Hepatocyte (in vitro differentiated cells): ENCODE measurements around the gene IP6K1. TPM values are rescaled to one million over a fixed set of nuclear protein-coding genes. Genes with fewer than 3 reads are reported as not detected.
"Not testable (repeated sequence)": the region's sequence is repeated elsewhere in the genome, so short reads cannot be mapped to it uniquely, and the experiment has no call there.

ENCODE experiments used
- DNase-seq: peaks from one replicate; pipeline ENCODE4 v3.0.0-alpha.2; 2016; ENCODE audit warnings: low spot score
- H2AFZ ChIP-seq: fragments of 200-600 bp; sonication (generic); 2 replicates; pipeline ENCODE4 v1.6.0; 2016; ENCODE audit warnings: antibody characterized with exemption, mild to moderate bottlenecking
- H3K27ac ChIP-seq: fragments of 200-600 bp; sonication (generic); 2 replicates; pipeline ENCODE4 v1.5.1; 2016; ENCODE audit warnings: mild to moderate bottlenecking
- H3K27me3 ChIP-seq: fragments of 200-600 bp; sonication (generic); 2 replicates; pipeline ENCODE4 v1.6.1; 2016
- H3K36me3 ChIP-seq: fragments of 200-600 bp; sonication (generic); replicated peaks from 2 replicates; pipeline ENCODE4 v1.5.1; 2016; ENCODE audit warnings: low read depth; ENCODE audit not compliant: insufficient read depth
- H3K4me1 ChIP-seq: fragments of 200-600 bp; sonication (generic); 2 replicates; pipeline ENCODE4 v1.5.1; 2016; ENCODE audit warnings: mild to moderate bottlenecking, moderate library complexity; ENCODE audit not compliant: insufficient read depth
- H3K4me2 ChIP-seq: fragments of 200-600 bp; sonication (generic); 2 replicates; pipeline ENCODE4 v1.6.0; 2016
- H3K4me3 ChIP-seq: fragments of 200-600 bp; sonication (generic); 2 replicates; pipeline ENCODE4 v1.5.1; 2016; ENCODE audit warnings: mild to moderate bottlenecking
- H3K79me2 ChIP-seq: fragments of 200-600 bp; sonication (generic); 2 replicates; pipeline ENCODE4 v1.6.0; 2017; ENCODE audit warnings: mild to moderate bottlenecking
- H3K9me2 ChIP-seq: fragments of 200-600 bp; sonication (generic); replicated peaks from 2 replicates; pipeline ENCODE4 v1.6.0; 2017; ENCODE audit warnings: mild to moderate bottlenecking; ENCODE audit not compliant: insufficient read depth
- H3K9me3 ChIP-seq: fragments of 200-600 bp; sonication (generic); 2 replicates; pipeline ENCODE4 v1.5.1; 2016; ENCODE audit warnings: low read depth, mild to moderate bottlenecking
- H4K20me1 ChIP-seq: fragments of 200-600 bp; sonication (generic); 2 replicates; pipeline ENCODE4 v1.6.0; 2016; ENCODE audit warnings: mild to moderate bottlenecking; ENCODE audit not compliant: insufficient read depth, poor library complexity, severe bottlenecking
- CTCF ChIP-seq: fragments of 200-600 bp; sonication (generic); IDR thresholded peaks from 2 replicates; pipeline ENCODE4 v1.5.1; 2016; ENCODE audit warnings: antibody characterized with exemption, mild to moderate bottlenecking; ENCODE audit not compliant: poor library complexity
- EZH2 ChIP-seq: fragments of 200-600 bp; sonication (generic); IDR thresholded peaks from 2 replicates; pipeline ENCODE4 v1.6.1; 2016; ENCODE audit warnings: antibody characterized with exemption, mild to moderate bottlenecking, borderline replicate concordance
- EZH2phosphoT487 ChIP-seq: fragments of 200-600 bp; sonication (generic); IDR thresholded peaks from one replicate; pipeline ENCODE4 v1.6.1; 2018; ENCODE audit warnings: antibody characterized with exemption, mild to moderate bottlenecking, low read depth, moderate library complexity; ENCODE audit not compliant: unreplicated experiment, severe bottlenecking
- WGBS: methylation state at CpG from one replicate; pipeline ENCODE4 v1.1.6; 2016; ENCODE audit warnings: low lambda C conversion rate; ENCODE audit errors: missing lambda C conversion rate; 5-methylcytosine and 5-hydroxymethylcytosine counted together
- polyA plus RNA-seq: library from polyadenylated mRNA; unstranded; fragments of >200 nt; fragmentation: Nextera tagmentation; extraction: Ambion mirVana; gene quantifications from 2 replicates; pipeline ENCODE4 v1.2.1, GENCODE V29; 2016
- total RNA-seq: library from RNA; depleted of rRNA; stranded (reverse); fragments of >200 nt; gene quantifications from 2 replicates; pipeline ENCODE4 v1.2.3, GENCODE V29; 2014

IP6K1 gene
- total RNA-seq (32.3 and 32.6 TPM in 2 replicates), polyA plus RNA-seq (21.6 and 23.8 TPM in 2 replicates)

GRCh38 chr3:49786357-49787181, at the start of gene IP6K1:
TSS of gene IP6K1 (minus strand) at chr3:49786542. CDS start at chr3:49748040, 38,502 bp downstream.
- Histone ChIP-seq H3K79me2 (peaks cover 46% of the 10 kb centered on the region), H3K4me1 (peaks cover 11% of the 10 kb centered on the region), H3K9me2 (no peaks in the 10 kb centered on the region), H3K9me3 (no peaks in the 10 kb centered on the region), H4K20me1 (no peaks in the 10 kb centered on the region), H3K4me2 (peak within 1 kb of the TSS; percentile 81), H2AFZ (peak within 1 kb of the TSS; percentile 80), H3K4me3 (peak within 1 kb of the TSS; percentile 76), H3K36me3 (no peaks in the 10 kb centered on the region), H3K27ac (peak within 1 kb of the TSS; percentile 91), H3K27me3 (no peaks in the 10 kb centered on the region)
- no peak for TF ChIP-seq EZH2
- no peak for TF ChIP-seq CTCF
- TF ChIP-seq EZH2phosphoT487, result no peak
- 12% methylated on average over 46 of the region's 55 CpGs for WGBS
- DNase-seq, result peak; percentile 100

- Histone ChIP-seq H3K4me3 (no peak overlapping the region), H3K27me3 (no peaks in the 10 kb centered on the region), H3K4me1 (no peaks in the 10 kb centered on the region), H3K9me3 (no peaks in the 10 kb centered on the region), H3K27ac (no peak overlapping the region), H3K36me3 (no peaks in the 10 kb centered on the region), H4K20me1 (no peaks in the 10 kb centered on the region), H2AFZ (no peak overlapping the region), H3K9me2 (no peaks in the 10 kb centered on the region), H3K4me2 (no peak overlapping the region), H3K79me2 (no peaks in the 10 kb centered on the region)
- TF ChIP-seq EZH2phosphoT487 (no peak), EZH2 (no peak), CTCF (no peak)
- WGBS, result 57% methylated on average over 3 of the region's 3 CpGs
- no peak for DNase-seq
Measured at GRCh38 chr3:49831341-49831740, 45.0 kb upstream of the IP6K1 start.

GRCh38 chr3:49826016-49826415, 39.7 kb upstream of the IP6K1 start:
- no peak for DNase-seq
- no peaks in the 10 kb centered on the region for H3K9me3 ChIP-seq
- H3K36me3 ChIP-seq, result no peaks in the 10 kb centered on the region
- TF ChIP-seq CTCF (no peak), EZH2phosphoT487 (no peak), EZH2 (no peak)
- H3K4me2 ChIP-seq, result no peak overlapping the region
- no peaks in the 10 kb centered on the region for H3K79me2 ChIP-seq
- no peaks in the 10 kb centered on the region for H4K20me1 ChIP-seq
- no peak overlapping the region for H2AFZ ChIP-seq
- H3K4me3 ChIP-seq, result no peak overlapping the region
- H3K27me3 ChIP-seq, result no peaks in the 10 kb centered on the region
- H3K9me2 ChIP-seq, result no peaks in the 10 kb centered on the region
- H3K4me1 ChIP-seq, result no peaks in the 10 kb centered on the region
- H3K27ac ChIP-seq, result no peak overlapping the region
- WGBS, result 90% methylated on average over 6 of the region's 6 CpGs

- not testable (repeated sequence) for H3K4me1 ChIP-seq, H3K27ac ChIP-seq, H3K79me2 ChIP-seq, H4K20me1 ChIP-seq, H2AFZ ChIP-seq, DNase-seq, H3K4me3 ChIP-seq, H3K4me2 ChIP-seq, H3K9me3 ChIP-seq, H3K36me3 ChIP-seq, H3K27me3 ChIP-seq, H3K9me2 ChIP-seq
- 90% methylated on average over 3 of the region's 3 CpGs for WGBS
Measured at GRCh38 chr3:49823131-49823530, 36.8 kb upstream of the IP6K1 start.
